ENCODE measurements around the gene SEMA6D. TPM values are rescaled to one million over a fixed set of nuclear protein-coding genes. Genes with fewer than 3 reads are reported as not detected.

SEMA6D gene
- total RNA-seq, 1 experiment from 2014 or later: 15.8 TPM

- H3K9ac ChIP-seq (ENCODE audit: extremely low read depth, insufficient read length, low read length): no peak overlapping the region
- Mint-ChIP-seq H3K27ac (no peak overlapping the region), H3K36me3 (ENCODE audit: insufficient read depth in 1 of 3, low read depth in 3 of 3) (peaks cover 0 to 13% (median 2%) of the 10 kb centered on the region in 3 experiments; a peak in 2 of 7 replicates), H3K4me3 (no peak overlapping the region), H3K4me1 (peaks cover 16 to 34% of the 10 kb centered on the region in 2 experiments), H3K27me3 (ENCODE audit: low read depth) (peaks cover 4% of the 10 kb centered on the region), H3K9me3 (no peaks in the 10 kb centered on the region)
- H4K91ac ChIP-seq (ENCODE audit: insufficient read length, low read depth, low read length): no peak overlapping the region
- no peak for TF ChIP-seq CTCF (conservative IDR thresholded peaks at IDR 0.05)
- no peaks in the 10 kb centered on the region for H3K27me3 ChIP-seq (ENCODE audit: insufficient read depth, low read length)
- no peaks in the 10 kb centered on the region for H3K23me2 ChIP-seq (ENCODE audit: insufficient read length, low read depth, low read length, poor library complexity, severe bottlenecking)
- DNase-seq: no peak
- H3K18ac ChIP-seq (ENCODE audit: insufficient read length, low read depth, low read length): no peak overlapping the region
- no peak overlapping the region for H3T11ph ChIP-seq (ENCODE audit: low read length)
- no peaks in the 10 kb centered on the region for H3K9me3 ChIP-seq (ENCODE audit: control insufficient read depth, low read depth, low read length)
- no peak overlapping the region for H3K4ac ChIP-seq (ENCODE audit: low read depth, low read length)
- H4K20me1 ChIP-seq (ENCODE audit: control insufficient read depth, insufficient read depth, insufficient read length): no peaks in the 10 kb centered on the region
- no peaks in the 10 kb centered on the region for H3K4me1 ChIP-seq (ENCODE audit: insufficient read depth, low read length)
- H4K8ac ChIP-seq (replicated peaks; ENCODE audit: insufficient read length, low read depth, low read length): no peak overlapping the region
- H3K79me1 ChIP-seq (ENCODE audit: insufficient read depth, low read depth, low read length, poor library complexity, severe bottlenecking): no peaks in the 10 kb centered on the region
- no peak overlapping the region for H3K27ac ChIP-seq (ENCODE audit: insufficient read length, low read depth, low read length)
- H2AFZ ChIP-seq (ENCODE audit: low read length): no peak overlapping the region
- H2BK20ac ChIP-seq (ENCODE audit: low read depth, low read length, poor library complexity, severe bottlenecking): no peak overlapping the region
- no peak overlapping the region for H2BK12ac ChIP-seq (ENCODE audit: insufficient read length, low read depth, low read length)
- H2BK15ac ChIP-seq (ENCODE audit: low read depth, low read length): no peak overlapping the region
- no peak overlapping the region for H2AK5ac ChIP-seq (ENCODE audit: insufficient read length, low read length)
- no peak overlapping the region for H2BK120ac ChIP-seq (ENCODE audit: low read depth, low read length, poor library complexity, severe bottlenecking)
- no peak overlapping the region for H2BK5ac ChIP-seq (ENCODE audit: insufficient read length, low read length)
- no peak overlapping the region for H3K23ac ChIP-seq (ENCODE audit: insufficient read length, low read depth, low read length)
- no peak overlapping the region for H3K56ac ChIP-seq (ENCODE audit: insufficient read length, low read depth, low read length)
- WGBS (ENCODE audit: extremely low coverage, insufficient read length, low lambda C conversion rate): no CpG with 5 or more reads among the region's 1 CpG
- H3K4me2 ChIP-seq (ENCODE audit: insufficient read depth, insufficient read length, low read length): no peak overlapping the region
- H3K14ac ChIP-seq (ENCODE audit: insufficient read depth, low read length): no peak overlapping the region
- no peak overlapping the region for H4K5ac ChIP-seq (ENCODE audit: insufficient read length, low read depth, low read length)
- H3K79me2 ChIP-seq (ENCODE audit: insufficient read depth, low read length): no peaks in the 10 kb centered on the region; the same call in 1 of the 2 replicates
Measured at GRCh38 chr15:47726399-47726823, 9.1 kb downstream of the SEMA6D start.

Data from H9 (cell line).